Hippocampal formation (tissue), 2 donors: ENCODE results near the gene WDFY4.

ENCODE experiments used
- DNase-seq, 2 donors: peaks; one replicate each; lab custom pipeline; 2025; lab: John Stamatoyannopoulos, UW

The WDFY4 gene

GRCh38 chr10:48794074-48794473 is 109.4 kb downstream of the WDFY4 start:
- no peak for DNase-seq

GRCh38 chr10:48796713-48797245 is 112.1 kb downstream of the WDFY4 start:
- DNase-seq: no peak

- no peak for DNase-seq
Observed at GRCh38 chr10:48797830-48798229, 113.2 kb downstream of the WDFY4 start.

- DNase-seq: no peak
Observed at GRCh38 chr10:48798481-48799254, 114.0 kb downstream of the WDFY4 start.

GRCh38 chr10:48799341-48800006 is 114.8 kb downstream of the WDFY4 start:
- no peak for DNase-seq

- DNase-seq: no peak
Observed at GRCh38 chr10:48800007-48800675, 115.5 kb downstream of the WDFY4 start.

- DNase-seq: no peak
Observed at GRCh38 chr10:48801001-48801421, 116.3 kb downstream of the WDFY4 start.

- DNase-seq: no peak
Observed at GRCh38 chr10:48802611-48803071, 118.0 kb downstream of the WDFY4 start.

- no peak for DNase-seq
Observed at GRCh38 chr10:48803801-48804584, 119.3 kb downstream of the WDFY4 start.

- peak in 1 of 2 donors; percentile 16 for DNase-seq
Observed at GRCh38 chr10:48804740-48805182, 120.1 kb downstream of the WDFY4 start.

GRCh38 chr10:48805411-48805810 is 120.7 kb downstream of the WDFY4 start:
- no peak for DNase-seq

GRCh38 chr10:48805848-48806247 is 121.2 kb downstream of the WDFY4 start:
- peak in 1 of 2 donors; percentile 18 for DNase-seq

- no peak for DNase-seq
Observed at GRCh38 chr10:48806342-48806741, 121.7 kb downstream of the WDFY4 start.

- DNase-seq: no peak
Observed at GRCh38 chr10:48807791-48808470, 123.3 kb downstream of the WDFY4 start.

GRCh38 chr10:48809261-48809660 is 124.6 kb downstream of the WDFY4 start:
- no peak for DNase-seq

GRCh38 chr10:48811461-48811860 is 126.8 kb downstream of the WDFY4 start:
- DNase-seq: no peak

- no peak for DNase-seq
Observed at GRCh38 chr10:48811917-48812316, 127.2 kb downstream of the WDFY4 start.

- no peak for DNase-seq
Observed at GRCh38 chr10:48813291-48813690, 128.6 kb downstream of the WDFY4 start.

GRCh38 chr10:48813825-48814224 is 129.2 kb downstream of the WDFY4 start:
- DNase-seq: no peak

GRCh38 chr10:48814933-48815332 is 130.3 kb downstream of the WDFY4 start:
- DNase-seq: no peak

GRCh38 chr10:48817141-48817540 is 132.5 kb downstream of the WDFY4 start:
- no peak for DNase-seq
